Measurements from ENCODE around the gene CD163L1. TPM values are rescaled to one million over a fixed set of nuclear protein-coding genes. Genes with fewer than 3 reads are reported as not detected.
"Not testable (repeated sequence)": the region's sequence is repeated elsewhere in the genome, so short reads cannot be mapped to it uniquely, and the experiment has no call there.

The CD163L1 gene
- total RNA-seq, 1 experiment from 2014 or later, result not detected

DNA sequence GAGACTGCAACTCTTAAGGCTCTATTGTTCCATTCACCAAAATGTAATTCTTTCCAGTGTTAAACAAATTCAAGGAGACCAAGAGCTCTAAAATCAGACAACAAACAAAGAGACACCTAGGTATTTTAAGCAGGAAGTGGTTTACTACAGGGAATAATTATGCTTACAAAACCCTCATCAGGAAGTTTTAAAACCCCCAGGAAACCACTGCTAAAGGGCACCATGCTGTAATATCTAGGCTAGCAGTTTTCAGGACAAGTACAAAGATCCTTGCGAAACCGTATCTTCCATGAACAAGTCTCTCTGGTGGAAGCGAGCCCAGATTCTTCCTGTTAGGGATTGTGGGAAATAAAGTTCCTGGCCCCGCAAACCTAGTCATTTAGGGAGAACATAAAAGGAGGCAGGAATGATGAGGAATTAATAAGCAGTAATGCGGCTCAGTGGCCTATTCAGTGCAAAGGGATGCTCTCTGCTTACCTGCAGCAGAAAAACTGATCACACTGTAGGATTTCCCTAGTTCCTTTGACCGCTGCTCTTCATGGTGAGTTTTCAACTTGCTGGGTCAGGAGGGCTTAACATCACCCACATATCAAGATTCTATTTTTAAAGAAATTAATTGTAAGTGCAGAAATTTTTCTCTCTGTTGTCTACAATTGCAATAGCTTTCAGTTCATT, 97.3 kb downstream of the CD163L1 start:
- no peak for DNase-seq (ENCODE audit: low spot score)
- in situ Hi-C loops (cut with HindIII; ENCODE audit: low sequenced_read_pairs), result no loop called here

GRCh38 chr12:7344833-7345606, 98.9 kb downstream of the CD163L1 start:
- DNase-seq (ENCODE audit: low spot score), result no peak
- in situ Hi-C loops (cut with HindIII; ENCODE audit: low sequenced_read_pairs), result no loop called here

DNA sequence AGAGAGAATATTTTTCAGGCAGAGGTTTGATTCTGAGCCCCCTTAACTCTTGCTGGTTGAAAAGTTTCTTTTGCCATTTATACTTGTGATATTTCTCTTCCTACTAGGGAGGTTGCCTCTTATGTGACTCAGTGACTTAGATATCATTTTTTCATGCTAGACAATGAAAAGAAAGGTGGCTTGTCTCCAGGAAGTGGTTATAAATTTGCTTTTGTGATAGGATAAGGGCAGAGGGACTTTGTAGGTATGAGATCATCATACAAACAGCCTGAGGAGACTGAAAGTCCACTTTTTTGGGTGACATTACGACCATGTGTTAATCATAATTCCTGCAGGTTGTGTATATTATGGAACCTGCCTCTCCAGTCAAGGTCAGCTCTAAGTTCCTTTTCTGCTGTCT, 104.3 kb downstream of the CD163L1 start:
- no peak for DNase-seq (ENCODE audit: low spot score)
- in situ Hi-C loops (cut with HindIII; ENCODE audit: low sequenced_read_pairs), result no loop called here

DNA sequence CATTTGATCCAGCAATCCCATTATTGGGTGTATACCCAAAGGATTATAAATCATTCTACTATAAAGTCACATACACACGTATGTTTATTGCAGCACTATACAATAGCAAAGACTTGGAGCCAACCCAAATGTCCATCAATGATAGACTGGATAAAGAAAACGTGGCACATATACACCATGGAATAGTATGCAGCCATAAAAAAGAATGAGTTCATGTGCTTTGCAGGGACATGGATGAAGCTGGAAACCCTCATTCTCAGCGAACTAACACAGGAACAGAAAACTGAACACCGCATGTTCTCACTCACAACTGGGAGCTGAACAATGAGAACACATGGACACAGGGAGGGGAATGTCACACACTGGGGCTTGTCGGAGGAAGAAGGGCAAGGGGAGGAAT, 106.2 kb downstream of the CD163L1 start:
- in situ Hi-C loops (cut with HindIII; ENCODE audit: low sequenced_read_pairs); DNase-seq (ENCODE audit: low spot score): not testable (repeated sequence)

DNA sequence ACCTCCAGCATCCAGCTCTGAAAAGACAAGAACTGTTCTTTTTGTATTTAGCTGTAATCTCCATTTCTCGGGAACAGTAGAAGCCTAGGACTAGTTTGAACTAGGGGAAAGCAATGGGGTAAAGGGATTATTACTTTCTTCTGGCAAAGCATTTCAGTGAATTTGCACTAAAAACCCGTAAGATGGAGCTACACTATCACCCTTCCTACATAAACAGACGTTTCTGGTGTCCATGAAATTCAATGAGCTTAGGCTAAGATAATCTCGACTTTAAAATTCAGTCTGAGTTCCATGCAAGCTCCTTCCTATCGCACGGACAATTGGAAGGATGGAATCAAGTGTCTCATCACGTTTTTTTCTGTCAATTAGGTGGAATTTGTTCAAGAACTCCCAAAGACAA, 116.0 kb downstream of the CD163L1 start:
- no peak for DNase-seq (ENCODE audit: low spot score)
- in situ Hi-C loops (cut with HindIII; ENCODE audit: low sequenced_read_pairs), result no loop called here

GRCh38 chr12:7324176-7324575, 119.8 kb downstream of the CD163L1 start:
- no peak for DNase-seq (ENCODE audit: low spot score)
- in situ Hi-C loops (cut with HindIII; ENCODE audit: low sequenced_read_pairs), result no loop called here

GRCh38 chr12:7322599-7322998, 121.4 kb downstream of the CD163L1 start:
- no peak for DNase-seq (ENCODE audit: low spot score)
- in situ Hi-C loops (cut with HindIII; ENCODE audit: low sequenced_read_pairs), result no loop called here

- no peak for DNase-seq (ENCODE audit: low spot score)
- in situ Hi-C loops (cut with HindIII; ENCODE audit: low sequenced_read_pairs), result no loop called here
These were observed 122.3 kb downstream of the CD163L1 start for GRCh38 chr12:7321624-7322023.

DNA sequence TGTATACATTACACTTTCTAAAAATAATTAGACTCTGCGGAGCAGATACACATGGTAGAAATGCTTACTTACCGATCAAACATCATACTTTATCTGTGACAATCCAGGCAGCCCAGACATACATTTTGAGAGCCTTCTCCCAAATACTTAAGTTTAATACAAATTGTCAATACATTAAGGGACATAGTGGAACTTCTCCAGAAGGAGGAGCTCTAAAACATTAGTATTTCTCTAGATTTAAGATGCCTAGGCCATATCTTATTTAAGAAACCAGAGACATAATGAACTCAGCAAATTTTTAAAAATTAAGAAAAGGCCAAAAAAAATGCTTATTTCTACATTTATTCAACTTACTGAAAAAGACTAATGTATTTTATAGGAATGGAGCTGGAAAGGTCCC, 124.0 kb downstream of the CD163L1 start:
- DNase-seq (ENCODE audit: low spot score), result no peak
- in situ Hi-C loops (cut with HindIII; ENCODE audit: low sequenced_read_pairs), result no loop called here

DNA sequence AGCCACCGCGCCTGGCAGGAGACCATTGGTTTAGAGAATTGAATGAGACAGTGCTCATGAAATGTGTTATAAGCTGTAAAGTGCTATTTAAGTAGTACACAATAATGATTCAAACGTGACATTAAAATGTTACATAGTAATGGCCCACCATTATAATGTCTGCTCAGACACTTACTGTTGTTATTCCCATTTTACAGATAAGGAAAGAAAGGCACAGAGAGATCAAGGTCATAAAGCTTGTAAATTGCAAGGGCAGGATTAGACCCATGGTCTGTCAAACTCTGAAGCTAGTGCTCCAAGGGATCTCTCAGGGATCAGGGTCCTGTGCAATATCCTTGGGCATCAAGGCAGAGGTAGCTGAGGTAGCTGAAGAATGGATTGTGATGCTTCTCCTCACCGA, 133.9 kb downstream of the CD163L1 start:
- in situ Hi-C loops (cut with HindIII; ENCODE audit: low sequenced_read_pairs), result no loop called here
- DNase-seq (ENCODE audit: low spot score), result no peak

Other genes starting within 250 kb of the CD163L1 start
- not detected in 2 replicates for gene ACSM4, start 140.1 kb downstream of the CD163L1 start, total RNA-seq (2014; rRNA removed; shearing (Covaris generic))
- gene CD163, start 59.6 kb upstream of the CD163L1 start, total RNA-seq (2014; rRNA removed; shearing (Covaris generic)), result not detected in 2 replicates
- not detected in 2 replicates for gene APOBEC1, start 221.8 kb upstream of the CD163L1 start, total RNA-seq (2014; rRNA removed; shearing (Covaris generic))

Data from G401 (cell line).